ENCODE results near the gene DCAF12L2.
"Not testable (repeated sequence)": the region's sequence is repeated elsewhere in the genome, so short reads cannot be mapped to it uniquely, and the experiment has no call there.

DCAF12L2 gene

GRCh38 chrX:126165721-126166461 lies at the start of gene DCAF12L2:
TSS of gene DCAF12L2 (minus strand) at chrX:126166289. CDS start at chrX:126165924, 365 bp downstream.
- DNase-seq = no peak

GRCh38 chrX:126190888-126191287 lies 24.8 kb upstream of the DCAF12L2 start:
- not testable (repeated sequence) for DNase-seq

- no peak for DNase-seq
Measured at GRCh38 chrX:126177133-126177840, 11.2 kb upstream of the DCAF12L2 start.

- DNase-seq = no peak
Measured at GRCh38 chrX:126170720-126171119, 4.6 kb upstream of the DCAF12L2 start.

DNA sequence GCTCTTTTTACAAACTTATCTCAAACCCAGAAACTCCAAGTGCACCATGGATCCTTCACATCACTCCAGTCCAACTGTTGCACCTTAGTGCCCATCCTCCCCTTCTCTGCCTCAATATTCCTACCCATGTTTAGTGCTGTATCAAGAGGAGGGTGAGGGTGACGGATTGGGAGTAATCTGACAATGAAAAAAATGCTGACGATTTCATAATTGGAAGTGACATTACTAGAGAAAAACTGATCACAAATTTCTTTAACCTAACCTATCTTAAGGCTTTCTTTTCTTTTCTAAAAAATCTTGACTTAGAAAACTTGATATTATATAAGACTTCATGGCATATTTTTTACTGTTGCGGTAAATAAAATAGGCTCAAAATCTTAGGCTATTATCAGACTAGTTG lies 1.5 kb upstream of the DCAF12L2 start:
- no peak for DNase-seq

GRCh38 chrX:126165401-126165720 lies 728 bp downstream of the DCAF12L2 start:
- DNase-seq = no peak

DNA sequence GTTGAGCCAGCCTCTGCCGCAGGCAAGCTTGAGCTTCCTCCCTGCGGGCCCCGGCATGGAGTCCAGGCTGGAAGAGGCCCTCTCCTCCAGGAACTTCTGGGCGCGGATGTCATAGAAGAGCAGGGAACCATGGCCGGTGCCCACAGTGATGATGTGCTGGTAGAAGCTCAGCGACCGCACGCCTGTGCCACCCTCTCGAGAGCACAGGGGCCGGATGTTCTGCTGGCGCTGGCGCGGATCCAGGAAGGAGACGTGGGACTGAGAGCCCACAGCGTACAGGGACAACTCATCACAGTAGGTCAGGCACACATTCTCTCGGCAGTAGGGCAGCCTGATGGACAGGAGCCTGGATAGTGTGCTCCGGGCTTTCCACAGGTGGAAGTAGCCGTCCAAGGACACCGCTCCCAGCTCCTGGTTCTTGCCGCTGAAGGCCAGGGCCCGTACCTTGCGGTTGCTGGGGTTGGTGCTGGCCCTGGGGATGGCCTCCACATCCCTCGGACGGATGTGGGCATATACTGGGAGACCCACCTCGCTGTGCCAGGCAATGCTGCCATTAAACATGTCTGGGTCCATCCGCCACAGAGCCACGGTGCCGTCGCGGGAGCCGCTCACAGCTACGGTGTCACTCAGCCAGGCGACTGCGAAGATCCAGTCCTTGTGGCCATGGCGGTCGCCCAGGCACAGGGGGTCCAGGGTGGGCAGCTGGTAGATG lies 1.2 kb downstream of the DCAF12L2 start:
- no peak for DNase-seq

DNA sequence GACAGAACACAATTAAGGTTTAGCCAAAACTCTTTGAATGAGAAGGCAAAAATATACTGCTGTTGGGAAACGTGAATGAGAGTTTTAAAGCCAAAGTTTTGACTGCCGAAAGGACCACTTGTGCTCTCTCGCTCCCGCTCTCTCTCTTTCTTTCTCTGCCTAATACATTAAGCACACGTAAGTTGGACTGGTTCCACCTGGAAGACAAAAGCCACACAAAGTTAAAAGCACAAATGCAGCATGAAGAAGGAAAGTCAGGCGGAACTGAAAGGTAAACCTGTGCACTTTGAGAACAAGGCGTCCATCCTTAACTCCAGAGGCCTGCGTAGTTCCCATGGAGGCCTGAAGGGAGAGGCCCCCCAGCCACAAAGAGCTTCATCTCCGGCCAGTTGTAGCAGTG lies 1.9 kb downstream of the DCAF12L2 start:
- no peak for DNase-seq

GRCh38 chrX:126141014-126141413 lies 25.1 kb downstream of the DCAF12L2 start:
- no peak for DNase-seq

DNA sequence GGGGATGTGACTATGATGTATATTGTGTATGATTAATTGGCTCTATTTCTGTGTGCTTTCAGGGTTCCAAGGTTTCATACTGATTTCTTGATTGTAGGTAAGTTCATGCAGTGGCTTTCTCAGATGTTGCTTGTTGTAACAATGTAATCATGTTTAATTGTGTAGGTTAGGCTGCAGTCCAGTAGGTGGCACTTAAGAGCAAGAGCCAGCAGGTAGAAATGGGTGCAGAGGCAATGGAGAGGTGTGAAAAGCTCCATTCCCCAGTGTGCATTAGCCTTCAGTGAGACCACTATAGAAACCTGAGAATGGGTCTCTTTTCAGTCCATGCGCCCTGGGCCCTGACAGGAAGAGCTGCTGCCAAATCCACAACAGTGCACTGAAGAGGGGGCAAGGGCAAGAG lies 28.2 kb downstream of the DCAF12L2 start:
- DNase-seq = no peak

DNA sequence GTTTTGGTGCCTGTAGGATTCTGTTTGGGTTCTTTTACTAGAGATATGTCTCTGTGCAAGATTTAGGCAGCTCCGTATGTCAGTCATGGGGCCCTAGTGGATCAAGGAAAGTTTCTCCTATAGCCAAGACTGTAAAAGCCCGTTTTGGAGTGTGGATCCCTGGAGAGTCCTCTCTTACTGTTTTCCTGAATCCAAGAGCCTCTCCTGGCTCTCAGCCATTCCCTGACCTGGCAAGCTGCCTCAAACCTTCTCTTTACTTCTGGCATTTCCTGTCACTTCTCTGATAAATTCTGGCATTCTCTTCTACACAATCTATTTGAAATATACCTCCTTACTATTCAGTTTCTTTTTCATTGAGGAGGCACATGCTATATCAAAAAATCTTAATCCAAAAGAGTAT lies 41.4 kb downstream of the DCAF12L2 start:
- DNase-seq = no peak
